RWPE1 (cell line): ENCODE results near the gene OTUD1.

ENCODE experiments used
- CTCF ChIA-PET: fragments of 350-600 bp; sonication (Branson Sonifier 250); formaldehyde crosslinking; extraction: SDS; loops from one replicate; lab custom pipeline; 2021; lab: Yijun Ruan, JAX
- POLR2A ChIA-PET: fragments of 400-600 bp; formaldehyde crosslinking; extraction: SDS; loops from one replicate; lab custom pipeline; 2020; ENCODE audit warnings: antibody characterized with exemption; ENCODE audit not compliant: low non-redundant PET; lab: Yijun Ruan, JAX
- DNase-seq: peaks from one replicate; pipeline ENCODE4 v3.0.0; 2012; ENCODE audit warnings: low spot score
- H3K27ac ChIP-seq: fragments of 450-650 bp; 2 replicates; pipeline ENCODE4 v1.5.1; 2017
- CTCF ChIP-seq: fragments of 450-650 bp; conservative IDR thresholded peaks from 2 replicates; pipeline ENCODE4 v1.5.1; 2017; ENCODE audit warnings: low read depth, mild to moderate bottlenecking

Gene OTUD1

GRCh38 chr10:23452033-23452655 lies 13.3 kb downstream of the OTUD1 start:
- ChIA-PET CTCF (no interaction called here), POLR2A (no interaction called here)
- TF ChIP-seq CTCF: no peak
- DNase-seq: no peak
- no peak overlapping the region for H3K27ac ChIP-seq

GRCh38 chr10:23453465-23453864 lies 14.6 kb downstream of the OTUD1 start:
- POLR2A ChIA-PET: no interaction called here
- no peak for TF ChIP-seq CTCF
- CTCF ChIA-PET: no interaction called here
- H3K27ac ChIP-seq: no peak overlapping the region
- DNase-seq: no peak

- TF ChIP-seq CTCF: no peak
Observed at GRCh38 chr10:23457632-23458417, 18.9 kb downstream of the OTUD1 start.

GRCh38 chr10:23459308-23459939 lies 20.5 kb downstream of the OTUD1 start:
- H3K27ac ChIP-seq: no peak overlapping the region
- TF ChIP-seq CTCF: no peak
- no peak for DNase-seq
- ChIA-PET CTCF (interaction anchor here (0.6 kb wide), 1 partner anchor 271 kb away, joined by 3 read pairs; no protein-coding TSS in a partner anchor), POLR2A (no interaction called here)

More at GRCh38 chr10:23457632-23458417, 18.9 kb downstream of the OTUD1 start:
- H3K27ac ChIP-seq: no peak overlapping the region
- POLR2A ChIA-PET: no interaction called here
- CTCF ChIA-PET: no interaction called here
- no peak for DNase-seq

GRCh38 chr10:23461557-23461956 lies 22.7 kb downstream of the OTUD1 start:
- ChIA-PET CTCF (interaction anchor here (0.6 kb wide), 1 partner anchor 247 kb away, joined by 3 read pairs; no protein-coding TSS in a partner anchor), POLR2A (no interaction called here)
- no peak for DNase-seq
- no peak for TF ChIP-seq CTCF
- no peak overlapping the region for H3K27ac ChIP-seq

GRCh38 chr10:23467012-23467411 lies 28.1 kb downstream of the OTUD1 start:
- no peak overlapping the region for H3K27ac ChIP-seq
- TF ChIP-seq CTCF: no peak
- no peak for DNase-seq
- ChIA-PET POLR2A (no interaction called here), CTCF (no interaction called here)
